Kidney (tissue), 14 donors: ENCODE results near the gene LHFPL3. TPM values are rescaled to one million over a fixed set of nuclear protein-coding genes. Genes with fewer than 3 reads are reported as not detected.

Experiments used
- DNase-seq, 5 donors: peaks; one replicate each; pipeline ENCODE4 v3.0.0-alpha.2; 2013 to 2020
- FAIRE-seq: peaks from 2 replicates; lab custom pipeline; 2012; peaks lifted over from hg19 to GRCh38; lab: Jason Lieb, UNC
- H3K27ac ChIP-seq, 2 donors: one replicate each; pipeline ENCODE4 v1.7.0; 2013; ENCODE audit warnings: low read depth in 2 of 2, low read length in 2 of 2, inconsistent platforms in 1 of 2
- H3K27me3 ChIP-seq: one replicate; pipeline ENCODE4 v1.7.1; 2013; ENCODE audit warnings: low read length, inconsistent platforms; ENCODE audit not compliant: control insufficient read depth, insufficient read depth
- H3K36me3 ChIP-seq, 3 donors: one replicate each; pipeline versions ENCODE4 v1.7.0 to v1.7.1; 2013; ENCODE audit warnings: low read length in 3 of 3, control low read depth in 1 of 3, inconsistent platforms in 1 of 3; ENCODE audit not compliant: insufficient read depth in 3 of 3, control insufficient read depth in 2 of 3
- H3K4me1 ChIP-seq, 3 donors: one replicate each; pipeline versions ENCODE4 v1.7.0 to v1.7.1; 2013; ENCODE audit warnings: low read length in 3 of 3, inconsistent platforms in 1 of 3, low read depth in 1 of 3; ENCODE audit not compliant: control insufficient read depth in 2 of 3, insufficient read depth in 2 of 3
- H3K4me3 ChIP-seq, 3 donors: one replicate each; pipeline versions ENCODE4 v1.7.0 to v1.8.1; 2013; ENCODE audit warnings: low read length in 3 of 3, control low read depth in 1 of 3, inconsistent platforms in 1 of 3
- H3K9ac ChIP-seq, 3 donors: one replicate each; pipeline versions ENCODE4 v1.7.0 to v1.7.1; 2013; ENCODE audit warnings: low read length in 3 of 3, control low read depth in 1 of 3, inconsistent platforms in 1 of 3
- H3K9me3 ChIP-seq, 3 donors: one replicate each; pipeline versions ENCODE4 v1.7.0 to v1.7.1; 2013; ENCODE audit warnings: low read length in 3 of 3, control low read depth in 1 of 3, inconsistent platforms in 1 of 3; ENCODE audit not compliant: control insufficient read depth in 2 of 3, insufficient read depth in 1 of 3
- intact Hi-C: fragments of 100-400 bp; cut with DNase I; formaldehyde crosslinking; loops from one replicate; pipeline ENCODE4 v1.11.1; 2022
- polyA plus RNA-seq: library from polyadenylated mRNA; stranded (reverse); fragments of 350-450 nt; fragmentation: Illumina TruSeq; extraction: RNeasy Lipid Tissue Mini Kit (QIAGEN cat#74804); gene quantifications from one replicate; pipeline ENCODE4 v1.2.3, GENCODE V29; 2014; ENCODE audit warnings: low read depth, low replicate concordance; ENCODE audit not compliant: insufficient read depth
- total RNA-seq: library from RNA; stranded (reverse); fragmentation: NEBNext Ultra II Directional; extraction: Animal tissue kit (Norgen Biotek cat#: 25700); gene quantifications from one replicate; pipeline ENCODE4 v1.2.1, GENCODE V29; 2021
- TF ChIP-seq, protein P1 (sequence below): IDR thresholded peaks from 3 replicates; pipeline ENCODE4 v1.5.1; 2012; ENCODE audit warnings: mild to moderate bottlenecking, moderate library complexity, borderline replicate concordance; ENCODE audit not compliant: insufficient read depth; ENCODE audit errors: extremely low read depth
- donor health status: control.
- donor health status: control.
- donor health status: control.
- donor health status: control.
- donor health status: control.
- donor health status: DM: yes; HTN: yes; CAD: no.
- donor health status: Normal renal cell carcinoma (clear cell type).

The LHFPL3 gene
- total and polyA plus RNA-seq, 2 donors from 2014 or later, result not detected

DNA sequence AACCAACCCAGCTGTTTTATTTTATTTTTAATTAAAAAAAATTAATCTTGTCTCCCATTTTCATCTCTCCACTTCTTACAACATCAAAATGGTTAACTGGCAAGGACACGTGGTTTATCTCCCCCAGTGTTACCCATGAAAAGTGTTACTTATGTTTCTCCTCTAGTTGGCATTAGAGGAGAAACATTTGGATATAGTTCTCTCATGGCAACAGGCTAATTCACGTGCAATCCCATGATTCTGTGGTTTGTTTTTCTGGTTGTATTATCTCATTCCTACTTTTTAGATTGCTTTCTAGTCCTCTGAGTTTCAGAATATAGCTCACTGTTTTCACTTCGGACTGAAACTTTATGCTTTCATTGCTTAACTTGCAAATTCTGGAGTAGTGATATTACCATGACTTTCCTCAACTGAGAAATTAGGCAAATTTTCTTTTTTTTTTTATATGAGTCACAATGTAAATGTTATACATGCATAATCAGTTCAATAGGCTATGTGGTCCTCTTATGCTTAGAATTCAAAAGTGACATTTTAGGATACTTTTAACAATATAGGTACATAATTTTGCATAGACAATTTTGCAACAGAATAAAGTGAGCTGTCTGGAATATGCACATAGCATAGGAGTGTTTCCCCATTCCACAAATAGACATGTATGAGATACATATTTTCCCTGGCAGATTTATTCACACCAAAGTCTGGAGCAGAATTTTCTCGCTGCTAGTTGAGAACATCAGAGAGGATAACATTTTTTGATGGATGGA is 43.0 kb downstream of the LHFPL3 start:
- Histone ChIP-seq H3K27ac (no peak overlapping the region), H3K4me3 (no peak overlapping the region), H3K9me3 (no peaks in the 10 kb centered on the region), H3K4me1 (no peaks in the 10 kb centered on the region), H3K27me3 (no peaks in the 10 kb centered on the region), H3K9ac (no peak overlapping the region), H3K36me3 (no peaks in the 10 kb centered on the region)
- FAIRE-seq, result no peak
- intact Hi-C loops, result no loop called here
- no peak for DNase-seq
- TF ChIP-seq, protein P1, sequence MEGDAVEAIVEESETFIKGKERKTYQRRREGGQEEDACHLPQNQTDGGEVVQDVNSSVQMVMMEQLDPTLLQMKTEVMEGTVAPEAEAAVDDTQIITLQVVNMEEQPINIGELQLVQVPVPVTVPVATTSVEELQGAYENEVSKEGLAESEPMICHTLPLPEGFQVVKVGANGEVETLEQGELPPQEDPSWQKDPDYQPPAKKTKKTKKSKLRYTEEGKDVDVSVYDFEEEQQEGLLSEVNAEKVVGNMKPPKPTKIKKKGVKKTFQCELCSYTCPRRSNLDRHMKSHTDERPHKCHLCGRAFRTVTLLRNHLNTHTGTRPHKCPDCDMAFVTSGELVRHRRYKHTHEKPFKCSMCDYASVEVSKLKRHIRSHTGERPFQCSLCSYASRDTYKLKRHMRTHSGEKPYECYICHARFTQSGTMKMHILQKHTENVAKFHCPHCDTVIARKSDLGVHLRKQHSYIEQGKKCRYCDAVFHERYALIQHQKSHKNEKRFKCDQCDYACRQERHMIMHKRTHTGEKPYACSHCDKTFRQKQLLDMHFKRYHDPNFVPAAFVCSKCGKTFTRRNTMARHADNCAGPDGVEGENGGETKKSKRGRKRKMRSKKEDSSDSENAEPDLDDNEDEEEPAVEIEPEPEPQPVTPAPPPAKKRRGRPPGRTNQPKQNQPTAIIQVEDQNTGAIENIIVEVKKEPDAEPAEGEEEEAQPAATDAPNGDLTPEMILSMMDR, result no peak

DNA sequence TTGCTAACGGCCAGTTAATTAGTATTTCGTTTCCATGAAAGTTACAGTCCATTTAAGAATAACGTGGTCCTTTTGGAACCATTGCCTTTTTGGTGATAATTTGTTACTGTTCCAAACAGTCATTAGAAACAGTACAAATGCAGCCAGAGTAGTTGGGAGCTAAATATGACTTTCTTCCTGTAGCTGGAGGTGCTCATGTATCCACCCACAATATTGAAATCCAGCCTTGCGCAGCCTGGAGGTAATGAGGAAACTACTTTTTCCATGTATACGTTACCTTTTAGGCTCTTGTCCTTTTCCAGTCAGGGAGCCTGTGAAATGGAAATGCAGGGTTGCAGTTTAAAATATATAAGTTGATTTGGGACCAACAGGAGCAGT is 43.6 kb downstream of the LHFPL3 start:
- DNase-seq (no peak), FAIRE-seq (no peak)
- Histone ChIP-seq H3K9ac (no peak overlapping the region), H3K27ac (no peak overlapping the region), H3K4me3 (no peak overlapping the region), H3K4me1 (no peaks in the 10 kb centered on the region), H3K27me3 (no peaks in the 10 kb centered on the region), H3K9me3 (no peaks in the 10 kb centered on the region), H3K36me3 (no peaks in the 10 kb centered on the region)
- TF ChIP-seq, protein P1, result no peak
- intact Hi-C loops, result no loop called here

DNA sequence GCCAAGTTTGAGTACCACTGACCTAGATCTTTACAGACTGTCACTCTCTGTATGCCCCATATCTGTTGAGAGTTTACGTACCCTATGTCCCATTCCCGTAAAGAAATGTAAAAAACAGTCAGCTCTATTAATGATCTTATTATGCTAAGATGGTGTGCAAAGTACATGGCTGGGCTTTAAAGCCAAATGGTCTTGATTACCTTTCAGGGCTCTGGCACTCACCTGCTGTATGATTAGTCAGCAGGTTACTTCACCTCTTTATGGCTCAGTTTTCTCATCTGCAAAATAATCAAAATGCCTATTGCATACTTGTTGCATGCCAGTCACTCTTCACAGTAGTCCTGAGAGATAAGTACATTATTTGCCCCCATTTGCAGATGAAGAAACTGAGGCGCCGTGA is 54.2 kb downstream of the LHFPL3 start:
- H3K9me3 ChIP-seq, result no peaks in the 10 kb centered on the region
- TF ChIP-seq, protein P1, result no peak
- intact Hi-C loops, result no loop called here
- no peak overlapping the region for H3K9ac ChIP-seq
- FAIRE-seq, result no peak
- H3K36me3 ChIP-seq, result no peaks in the 10 kb centered on the region
- DNase-seq, result no peak
- no peak overlapping the region for H3K27ac ChIP-seq
- H3K27me3 ChIP-seq, result no peaks in the 10 kb centered on the region
- H3K4me3 ChIP-seq, result no peak overlapping the region
- no peaks in the 10 kb centered on the region for H3K4me1 ChIP-seq
